BJ (cell line): ENCODE results near the gene TNFSF9. TPM values are rescaled to one million over a fixed set of nuclear protein-coding genes. Genes with fewer than 3 reads are reported as not detected.
"Not testable (repeated sequence)": the region's sequence is repeated elsewhere in the genome, so short reads cannot be mapped to it uniquely, and the experiment has no call there.

Source experiments
- CTCF ChIA-PET: fragments of 350-600 bp; formaldehyde crosslinking; extraction: SDS; loops from one replicate; lab custom pipeline; 2021; ENCODE audit warnings: antibody characterized with exemption, inconsistent platforms; lab: Yijun Ruan, JAX
- POLR2A ChIA-PET: fragments of 300-600 bp; sonication (Branson Sonifier 250); formaldehyde crosslinking; extraction: SDS; loops from one replicate; lab custom pipeline; 2021; ENCODE audit warnings: antibody characterized with exemption; lab: Charles Lee
- DNase-seq: peaks from one replicate; pipeline ENCODE4 v3.0.0-alpha.2; 2011; ENCODE audit warnings: low read depth
- H3K27me3 ChIP-seq: 2 replicates; pipeline ENCODE4 v1.6.0; 2011; ENCODE audit warnings: low read length; ENCODE audit not compliant: control insufficient read depth, insufficient read depth
- H3K36me3 ChIP-seq: 2 replicates; pipeline ENCODE4 v1.5.1; 2011; ENCODE audit warnings: low read length; ENCODE audit not compliant: control insufficient read depth, insufficient read depth
- H3K4me3 ChIP-seq: 2 replicates; pipeline ENCODE4 v1.5.1; 2011; ENCODE audit warnings: low read depth, mild to moderate bottlenecking, control low read depth, low read length
- polyA plus RNA-seq: library from polyadenylated mRNA; depleted of rRNA; stranded (reverse); fragments of >200 nt; gene quantifications from 2 replicates; pipeline ENCODE4 v1.2.3, GENCODE V29; 2011
- TF ChIP-seq, protein P1 (sequence below): IDR thresholded peaks from 2 replicates; pipeline ENCODE4 v1.5.1; 2011; ENCODE audit warnings: low read depth, mild to moderate bottlenecking, control low read depth, inconsistent platforms, low read length, moderate library complexity; ENCODE audit not compliant: insufficient read depth

TNFSF9 gene
- polyA plus RNA-seq, 1 experiment: 0.26 TPM

GRCh38 chr19:6556043-6556449, 25.2 kb downstream of the TNFSF9 start:
- DNase-seq: no peak
- no peaks in the 10 kb centered on the region for H3K27me3 ChIP-seq
- ChIA-PET POLR2A (no interaction called here), CTCF (no interaction called here)
- TF ChIP-seq, protein P1, sequence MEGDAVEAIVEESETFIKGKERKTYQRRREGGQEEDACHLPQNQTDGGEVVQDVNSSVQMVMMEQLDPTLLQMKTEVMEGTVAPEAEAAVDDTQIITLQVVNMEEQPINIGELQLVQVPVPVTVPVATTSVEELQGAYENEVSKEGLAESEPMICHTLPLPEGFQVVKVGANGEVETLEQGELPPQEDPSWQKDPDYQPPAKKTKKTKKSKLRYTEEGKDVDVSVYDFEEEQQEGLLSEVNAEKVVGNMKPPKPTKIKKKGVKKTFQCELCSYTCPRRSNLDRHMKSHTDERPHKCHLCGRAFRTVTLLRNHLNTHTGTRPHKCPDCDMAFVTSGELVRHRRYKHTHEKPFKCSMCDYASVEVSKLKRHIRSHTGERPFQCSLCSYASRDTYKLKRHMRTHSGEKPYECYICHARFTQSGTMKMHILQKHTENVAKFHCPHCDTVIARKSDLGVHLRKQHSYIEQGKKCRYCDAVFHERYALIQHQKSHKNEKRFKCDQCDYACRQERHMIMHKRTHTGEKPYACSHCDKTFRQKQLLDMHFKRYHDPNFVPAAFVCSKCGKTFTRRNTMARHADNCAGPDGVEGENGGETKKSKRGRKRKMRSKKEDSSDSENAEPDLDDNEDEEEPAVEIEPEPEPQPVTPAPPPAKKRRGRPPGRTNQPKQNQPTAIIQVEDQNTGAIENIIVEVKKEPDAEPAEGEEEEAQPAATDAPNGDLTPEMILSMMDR: no peak
- no peaks in the 10 kb centered on the region for H3K36me3 ChIP-seq
- H3K4me3 ChIP-seq: no peak overlapping the region

- ChIA-PET POLR2A (no interaction called here), CTCF (no interaction called here)
- Histone ChIP-seq H3K27me3 (no peaks in the 10 kb centered on the region), H3K36me3 (no peaks in the 10 kb centered on the region), H3K4me3 (no peak overlapping the region)
- TF ChIP-seq, protein P1: no peak
- DNase-seq: no peak
Observed at GRCh38 chr19:6556480-6557195, 25.8 kb downstream of the TNFSF9 start.

GRCh38 chr19:6562437-6562836, 31.6 kb downstream of the TNFSF9 start:
- POLR2A ChIA-PET, H3K27me3 ChIP-seq, DNase-seq, CTCF ChIA-PET, H3K36me3 ChIP-seq, H3K4me3 ChIP-seq: not testable (repeated sequence)

- ChIA-PET POLR2A (no interaction called here), CTCF (no interaction called here)
- DNase-seq: no peak
- Histone ChIP-seq H3K27me3 (no peaks in the 10 kb centered on the region), H3K36me3 (no peaks in the 10 kb centered on the region), H3K4me3 (no peak overlapping the region)
- TF ChIP-seq, protein P1: no peak
Observed at GRCh38 chr19:6564393-6564792, 33.6 kb downstream of the TNFSF9 start.

- POLR2A ChIA-PET, DNase-seq, H3K4me3 ChIP-seq, H3K36me3 ChIP-seq, H3K27me3 ChIP-seq, CTCF ChIA-PET: not testable (repeated sequence)
Observed at GRCh38 chr19:6566727-6567126, 35.9 kb downstream of the TNFSF9 start.

DNA sequence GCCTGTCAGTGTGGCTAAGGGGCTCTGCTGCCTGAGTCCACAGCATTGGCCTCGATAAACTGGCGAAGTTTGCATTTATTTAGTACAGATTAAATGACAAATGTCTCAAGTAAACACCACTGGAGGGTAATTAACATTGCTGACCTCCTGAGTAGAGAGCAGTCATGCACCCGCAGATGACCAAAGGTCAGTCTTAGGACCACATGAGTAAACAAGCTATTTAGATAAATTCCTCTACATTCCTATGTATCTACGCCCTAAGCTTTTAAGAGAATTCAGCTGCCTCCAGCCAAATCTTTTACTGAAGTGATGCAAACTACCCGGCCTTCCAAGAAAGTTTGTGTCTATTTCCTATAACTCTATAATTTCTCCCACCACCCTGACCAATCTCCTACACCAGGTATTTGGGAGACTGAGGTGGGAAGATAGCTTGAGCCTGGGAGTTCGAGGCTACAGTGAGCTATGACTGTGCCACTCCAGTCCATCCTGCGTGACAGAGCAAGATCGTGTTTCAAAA, 37.2 kb downstream of the TNFSF9 start:
- ChIA-PET POLR2A (no interaction called here), CTCF (no interaction called here)
- TF ChIP-seq, protein P1: no peak

More for the DNA sequence above, 37.2 kb downstream of the TNFSF9 start:
- no peak for DNase-seq
- Histone ChIP-seq H3K36me3 (no peaks in the 10 kb centered on the region), H3K27me3 (no peaks in the 10 kb centered on the region; the same call in 1 of the 2 replicates), H3K4me3 (no peak overlapping the region)
